HepG2 (cell line): Measurements from ENCODE around the gene RABEPK. TPM values are rescaled to one million over a fixed set of nuclear protein-coding genes. Genes with fewer than 3 reads are reported as not detected.

Source experiments
- AGO1 ChIP-seq: fragments of 200-400 bp; formaldehyde crosslinking; IDR thresholded peaks from 2 replicates; pipeline ENCODE4 v1.6.1; 2017; ENCODE audit warnings: mild to moderate bottlenecking, low read depth, low read length, moderate library complexity; ENCODE audit not compliant: poor library complexity, severe bottlenecking
- CENPX ChIP-seq: sonication (generic); formaldehyde crosslinking; IDR thresholded peaks from 2 replicates; pipeline ENCODE4 v1.9.0; 2021; ENCODE audit warnings: mild to moderate bottlenecking, missing genetic modification reagents, moderate library complexity
- DR1 ChIP-seq: sonication (generic); formaldehyde crosslinking; IDR thresholded peaks from 2 replicates; pipeline ENCODE4 v1.8.0; 2021; ENCODE audit warnings: mild to moderate bottlenecking, missing genetic modification reagents, inconsistent platforms
- ETS1 ChIP-seq: sonication (generic); formaldehyde crosslinking; IDR thresholded peaks from 2 replicates; pipeline ENCODE4 v1.4.0; 2020; ENCODE audit warnings: missing genetic modification reagents
- FOXO1 ChIP-seq: sonication (generic); formaldehyde crosslinking; IDR thresholded peaks from 2 replicates; pipeline ENCODE4 v1.4.0; 2020; ENCODE audit warnings: missing genetic modification reagents
- FUBP1 ChIP-seq: sonication (generic); formaldehyde crosslinking; IDR thresholded peaks from 2 replicates; pipeline ENCODE4 v1.5.1; 2020; ENCODE audit warnings: missing genetic modification reagents, mild to moderate bottlenecking, borderline replicate concordance
- GLI4 ChIP-seq: sonication (generic); formaldehyde crosslinking; IDR thresholded peaks from 2 replicates; pipeline ENCODE4 v1.5.1; 2020; ENCODE audit warnings: missing genetic modification reagents, mild to moderate bottlenecking, moderate library complexity, borderline replicate concordance
- IRF2 ChIP-seq: IDR thresholded peaks from 2 replicates; pipeline ENCODE4 v1.6.1; 2018; ENCODE audit warnings: missing genetic modification reagents, missing compliant biosample characterization
- JARID2 ChIP-seq: sonication (generic); formaldehyde crosslinking; IDR thresholded peaks from 2 replicates; pipeline ENCODE4 v1.8.1; 2023; ENCODE audit warnings: missing genetic modification reagents, inconsistent platforms; ENCODE audit not compliant: insufficient replicate concordance
- KAT2B ChIP-seq: fragments of 150-350 bp; IDR thresholded peaks from 2 replicates; pipeline ENCODE4 v1.6.1; 2014; ENCODE audit warnings: low read depth, low read length, borderline replicate concordance
- SMAD9 ChIP-seq: sonication (generic); formaldehyde crosslinking; IDR thresholded peaks from 2 replicates; pipeline ENCODE4 v1.5.1; 2020; ENCODE audit warnings: mild to moderate bottlenecking, missing genetic modification reagents
- SP5 ChIP-seq: IDR thresholded peaks from 2 replicates; pipeline ENCODE4 v1.6.1; 2016; ENCODE audit warnings: low read depth, borderline replicate concordance
- TBL1XR1 ChIP-seq: fragments of 150-350 bp; IDR thresholded peaks from 2 replicates; pipeline ENCODE4 v1.6.1; 2014; ENCODE audit warnings: borderline replicate concordance, low read length; ENCODE audit not compliant: partially characterized antibody
- ZBTB20 ChIP-seq: sonication (generic); formaldehyde crosslinking; IDR thresholded peaks from 2 replicates; pipeline ENCODE4 v1.8.1; 2023; ENCODE audit warnings: missing genetic modification reagents, low read depth, mild to moderate bottlenecking, borderline replicate concordance
- ZFP62 ChIP-seq: sonication (generic); formaldehyde crosslinking; IDR thresholded peaks from 2 replicates; pipeline ENCODE4 v1.4.0; 2020; ENCODE audit warnings: missing genetic modification reagents
- ZFP82 ChIP-seq: sonication (generic); formaldehyde crosslinking; IDR thresholded peaks from 2 replicates; pipeline ENCODE4 v1.5.1; 2020; ENCODE audit warnings: mild to moderate bottlenecking, missing genetic modification reagents, borderline replicate concordance
- ZNF260 ChIP-seq: sonication (generic); formaldehyde crosslinking; IDR thresholded peaks from 2 replicates; pipeline ENCODE4 v1.4.0; 2020; ENCODE audit warnings: missing genetic modification reagents, low read depth, mild to moderate bottlenecking, borderline replicate concordance
- ZNF292 ChIP-seq: sonication (generic); formaldehyde crosslinking; IDR thresholded peaks from 2 replicates; pipeline ENCODE4 v1.8.1; 2022; ENCODE audit warnings: mild to moderate bottlenecking, low read depth, missing genetic modification reagents, borderline replicate concordance
- ZNF383 ChIP-seq: sonication (generic); formaldehyde crosslinking; IDR thresholded peaks from 2 replicates; pipeline ENCODE4 v1.4.0; 2020; ENCODE audit warnings: missing genetic modification reagents, mild to moderate bottlenecking, borderline replicate concordance
- ZNF552 ChIP-seq: sonication (generic); formaldehyde crosslinking; IDR thresholded peaks from 2 replicates; pipeline ENCODE4 v1.9.0; 2022; ENCODE audit warnings: missing genetic modification reagents, mild to moderate bottlenecking, borderline replicate concordance
- ZNF678 ChIP-seq: sonication (generic); formaldehyde crosslinking; IDR thresholded peaks from 2 replicates; pipeline ENCODE4 v1.4.0; 2020; ENCODE audit warnings: mild to moderate bottlenecking, missing genetic modification reagents
- ZSCAN31 ChIP-seq: sonication (generic); formaldehyde crosslinking; IDR thresholded peaks from 2 replicates; pipeline ENCODE4 v1.5.0; 2020; ENCODE audit warnings: low read depth, mild to moderate bottlenecking, missing genetic modification reagents
- polyA plus RNA-seq, 8 experiments: library from polyadenylated mRNA; depleted of rRNA in 3 of 8; stranded (reverse) in 7 of 8; unstranded in 1 of 8; fragments of >200 nt; fragmentation: Illumina TruSeq in 4 of 8; extraction: Trizol in 4 of 8; gene quantifications; 2 replicates each; pipeline versions ENCODE4 v1.2.1 to v1.2.3, GENCODE V29; 2011 to 2016; ENCODE audit warnings: low read depth in 4 of 8, missing spikeins in 1 of 8, mixed read lengths in 1 of 8; ENCODE audit not compliant: insufficient read depth in 1 of 8
- total RNA-seq, 5 experiments: library from RNA; depleted of rRNA; stranded (reverse); fragments of >200 nt; fragmentation: Illumina TruSeq; extraction: Trizol; gene quantifications; 2 replicates each; pipeline ENCODE4 v1.2.3, GENCODE V29; 2016; ENCODE audit warnings: low read depth in 1 of 5
- TF ChIP-seq, protein P1 (sequence below): sonication (generic); formaldehyde crosslinking; conservative IDR thresholded peaks from 2 replicates; pipeline ENCODE4 v1.8.0; 2022; ENCODE audit warnings: missing genetic modification reagents

The RABEPK gene
- total and polyA plus RNA-seq, 2 of the 13 experiments (the other 11 are each of a cell fraction or from before 2014, with no cell fraction given), result 75.5 to 90.0 TPM

GRCh38 chr9:125261501-125262293, 61.4 kb downstream of the RABEPK start, which contains the start of gene GAPVD1 (continued):
- TF ChIP-seq ZNF678 (CRISPR knock-in tag) (peak; percentile 93), ZNF260 (CRISPR knock-in tag) (no peak), ZNF552 (CRISPR knock-in tag) (no peak), SMAD9 (CRISPR knock-in tag) (no peak), CENPX (no peak), AGO1 (no peak), GLI4 (CRISPR knock-in tag) (no peak), DR1 (no peak), ZSCAN31 (CRISPR knock-in tag) (peak; percentile 77), ZBTB20 (peak; percentile 87; the same call in 1 of the 2 replicates), FOXO1 (CRISPR knock-in tag) (no peak), SP5 (CRISPR knock-in tag) (no peak), ZFP82 (CRISPR knock-in tag) (0 out of 2 replicates have a peak, but pooled peaks have one; percentile 74), TBL1XR1 (peak; percentile 23), ZNF383 (CRISPR knock-in tag) (peak; percentile 87; the same call in 1 of the 2 replicates), ETS1 (CRISPR knock-in tag) (no peak), JARID2 (CRISPR knock-in tag) (no peak), ZNF292 (peak; percentile 70; the same call in 1 of the 2 replicates), ZFP62 (CRISPR knock-in tag) (no peak), KAT2B (no peak), IRF2 (CRISPR knock-in tag) (0 out of 2 replicates have a peak, but pooled peaks have one; percentile 17), FUBP1 (no peak)
- TF ChIP-seq, protein P1, sequence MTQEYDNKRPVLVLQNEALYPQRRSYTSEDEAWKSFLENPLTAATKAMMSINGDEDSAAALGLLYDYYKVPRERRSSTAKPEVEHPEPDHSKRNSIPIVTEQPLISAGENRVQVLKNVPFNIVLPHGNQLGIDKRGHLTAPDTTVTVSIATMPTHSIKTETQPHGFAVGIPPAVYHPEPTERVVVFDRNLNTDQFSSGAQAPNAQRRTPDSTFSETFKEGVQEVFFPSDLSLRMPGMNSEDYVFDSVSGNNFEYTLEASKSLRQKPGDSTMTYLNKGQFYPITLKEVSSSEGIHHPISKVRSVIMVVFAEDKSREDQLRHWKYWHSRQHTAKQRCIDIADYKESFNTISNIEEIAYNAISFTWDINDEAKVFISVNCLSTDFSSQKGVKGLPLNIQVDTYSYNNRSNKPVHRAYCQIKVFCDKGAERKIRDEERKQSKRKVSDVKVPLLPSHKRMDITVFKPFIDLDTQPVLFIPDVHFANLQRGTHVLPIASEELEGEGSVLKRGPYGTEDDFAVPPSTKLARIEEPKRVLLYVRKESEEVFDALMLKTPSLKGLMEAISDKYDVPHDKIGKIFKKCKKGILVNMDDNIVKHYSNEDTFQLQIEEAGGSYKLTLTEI (CRISPR knock-in tag), result no peak
